ENCODE data around the gene VWA3A.
"Not testable (repeated sequence)": the region's sequence is repeated elsewhere in the genome, so short reads cannot be mapped to it uniquely, and the experiment has no call there.

The VWA3A gene

DNA sequence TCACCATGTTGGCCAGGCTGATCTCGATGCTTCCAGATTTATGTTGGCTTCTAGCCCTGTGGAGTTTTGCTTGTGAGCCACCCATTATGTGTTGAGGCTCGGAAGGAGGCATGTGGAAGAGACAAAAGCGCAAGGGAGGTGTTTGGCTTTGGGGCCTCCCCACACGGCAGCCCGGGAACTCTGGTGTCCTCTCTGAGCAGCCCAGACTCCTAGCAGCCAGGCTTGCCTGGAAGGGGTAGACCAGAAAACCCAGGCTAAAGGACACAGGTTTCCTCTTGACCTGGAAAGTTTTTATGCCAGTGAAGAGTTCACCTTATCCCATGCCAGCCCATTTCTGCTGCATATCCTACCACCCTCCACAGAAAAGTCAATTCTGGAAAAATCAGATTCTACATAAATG lies 91.0 kb downstream of the VWA3A start:
- DNase-seq (ENCODE audit: low spot score): no peak

DNA sequence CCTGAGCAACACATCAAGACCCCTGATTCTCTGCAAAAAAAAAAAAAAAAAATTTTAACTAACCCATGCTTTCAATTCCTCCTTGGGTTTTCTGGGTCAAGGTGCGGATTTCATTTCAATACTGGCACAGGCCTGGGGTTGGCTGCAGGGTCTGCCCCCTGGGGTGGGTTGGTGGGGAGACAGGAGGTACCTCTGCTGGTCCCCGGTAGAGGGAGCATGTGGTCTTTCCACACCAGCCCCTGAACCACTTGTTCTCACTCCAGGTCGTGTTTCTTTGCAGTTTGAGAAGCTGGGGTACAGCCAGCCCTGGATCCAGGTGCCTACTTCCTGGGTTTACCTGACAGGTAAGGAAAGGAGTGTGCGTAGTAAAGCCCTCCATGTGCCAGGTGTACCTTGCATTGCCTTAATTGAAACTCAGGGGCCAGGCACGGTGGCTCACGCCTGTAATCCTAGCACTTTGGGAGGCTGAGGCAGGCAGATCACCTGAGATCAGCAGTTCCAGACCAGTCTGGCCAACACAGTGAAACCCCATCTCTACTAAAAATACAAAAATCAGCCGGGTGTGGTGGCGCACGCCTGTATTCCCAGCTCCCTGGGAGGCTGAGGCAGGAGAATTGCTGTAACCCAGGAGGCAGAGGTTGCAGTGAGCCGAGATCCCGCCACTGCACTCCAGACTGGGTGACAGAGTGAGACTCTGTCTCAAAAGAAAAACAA lies 91.7 kb downstream of the VWA3A start:
- DNase-seq (ENCODE audit: low spot score): no peak

DNA sequence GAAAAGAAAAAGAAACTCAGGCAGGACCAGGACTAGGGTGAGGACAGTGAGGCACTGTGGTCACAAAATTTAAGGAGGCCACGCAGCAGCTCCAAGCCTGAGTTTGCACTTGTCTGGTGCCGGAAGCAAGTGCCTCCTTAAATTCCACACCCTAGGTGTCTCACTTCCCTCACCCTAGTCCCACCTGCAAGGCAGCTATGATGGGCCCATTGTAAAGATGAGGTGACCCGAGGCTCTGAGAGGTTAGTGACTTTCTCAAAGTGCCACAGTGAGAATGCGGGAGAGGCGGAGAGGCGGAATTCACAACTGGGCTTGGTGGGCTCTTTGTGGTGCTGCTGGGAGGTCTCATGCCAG lies 92.3 kb downstream of the VWA3A start:
- no peak for DNase-seq (ENCODE audit: low spot score)

DNA sequence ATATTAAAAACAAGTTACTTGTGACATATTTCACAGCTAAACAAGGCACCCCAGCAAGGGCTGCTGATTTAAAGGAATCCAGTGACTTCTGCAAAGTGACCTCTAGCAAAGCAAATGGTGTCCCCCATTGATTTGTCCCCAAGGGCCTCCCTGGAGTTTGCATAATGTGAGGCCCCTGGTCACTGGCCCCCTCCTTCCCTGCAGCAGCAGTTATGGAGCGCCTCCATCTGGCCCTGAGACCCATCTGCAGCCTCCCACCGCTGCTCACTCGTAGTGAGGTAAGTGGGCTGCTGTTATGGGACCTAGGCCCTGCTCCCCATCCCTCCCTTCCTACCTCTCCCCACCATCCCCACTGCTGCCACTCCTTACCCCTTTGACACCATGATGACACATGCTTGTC lies 94.2 kb downstream of the VWA3A start:
- DNase-seq (ENCODE audit: low spot score): no peak

DNA sequence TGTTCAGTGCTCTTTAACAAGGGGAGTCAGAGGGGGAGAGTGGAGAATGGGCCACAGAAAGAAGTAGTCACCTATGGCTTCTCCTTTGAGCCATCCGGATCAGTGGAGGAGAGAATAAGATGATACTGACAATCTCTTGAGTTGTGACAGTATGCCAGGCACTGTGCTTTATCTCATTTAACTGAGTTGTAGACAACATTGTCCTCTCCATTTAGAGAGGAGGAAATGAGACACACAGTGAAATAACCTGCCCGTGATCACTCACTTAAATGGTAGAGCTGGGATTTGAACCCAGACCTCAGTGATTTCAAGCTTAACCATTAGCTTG lies 95.9 kb downstream of the VWA3A start:
- no peak for DNase-seq (ENCODE audit: low spot score)

DNA sequence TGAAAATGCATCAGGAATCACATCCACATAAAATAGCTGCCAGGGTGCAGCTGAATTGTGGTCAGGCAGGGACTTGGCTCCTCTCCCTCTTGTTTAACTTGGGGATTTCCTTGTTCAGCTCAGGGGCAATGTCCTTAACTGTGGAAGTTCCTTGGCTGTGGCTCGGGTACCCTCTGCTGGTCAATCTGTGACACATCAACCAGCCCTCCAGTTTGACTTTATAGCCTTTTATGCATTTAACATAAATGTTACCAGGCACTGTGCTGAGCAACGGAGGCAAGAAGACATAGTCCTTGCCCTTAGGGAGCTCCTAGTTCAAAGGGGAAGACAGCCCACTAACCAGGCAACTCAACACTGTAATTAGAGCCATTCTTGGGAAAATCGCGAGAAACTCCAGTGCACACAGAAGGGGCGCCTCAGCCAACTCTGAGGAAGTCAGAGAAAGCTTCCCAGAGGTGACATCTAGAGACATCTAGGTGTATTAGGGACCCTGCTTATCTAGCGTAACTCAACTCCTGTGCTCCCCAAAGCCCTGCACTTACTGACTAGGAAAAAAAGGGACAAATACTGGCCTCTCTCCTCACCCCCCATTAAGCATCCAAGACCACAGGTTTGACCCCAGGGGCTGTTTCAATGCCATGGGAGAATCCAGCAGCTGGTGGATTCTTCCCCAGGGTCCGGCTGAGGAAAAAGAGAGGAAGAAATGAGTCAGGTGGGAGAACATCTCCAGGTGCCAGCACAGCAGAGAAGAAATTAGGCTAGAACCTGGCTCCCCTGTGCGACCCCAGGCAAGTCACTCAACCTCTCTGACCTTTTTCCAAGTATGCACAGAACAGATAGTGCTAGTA lies 96.5 kb downstream of the VWA3A start:
- DNase-seq (ENCODE audit: low spot score): peak; percentile 80

DNA sequence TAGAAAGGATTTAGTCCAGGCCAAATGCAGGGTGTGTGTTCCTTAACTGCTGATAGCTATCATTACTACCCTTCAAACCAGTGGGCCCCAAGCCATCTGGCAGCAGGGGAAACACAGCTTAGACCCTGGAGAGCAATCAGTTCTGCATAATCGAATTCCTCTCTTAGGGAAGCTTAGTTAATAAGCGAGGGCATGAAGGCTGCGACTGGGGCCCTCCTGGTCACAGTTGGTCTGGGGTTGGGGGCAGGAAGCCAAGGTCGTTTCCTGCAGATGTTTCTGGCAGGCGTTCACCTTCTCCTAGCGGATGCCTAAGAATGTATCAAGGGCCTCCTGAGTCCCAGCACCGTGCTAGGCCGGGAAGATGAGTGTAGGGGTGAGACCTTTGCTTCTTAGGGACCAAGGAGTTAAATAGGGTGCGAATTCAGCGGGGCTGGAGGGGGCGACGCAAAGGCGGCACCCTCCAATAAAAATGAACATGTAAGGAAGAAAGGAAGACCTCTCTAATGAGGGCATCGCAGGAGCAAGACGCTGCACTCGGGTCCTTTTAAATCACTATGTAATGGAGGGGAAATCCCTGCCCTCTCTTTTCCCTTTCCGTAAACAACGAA lies 97.2 kb downstream of the VWA3A start:
- DNase-seq (ENCODE audit: low spot score): no peak

DNA sequence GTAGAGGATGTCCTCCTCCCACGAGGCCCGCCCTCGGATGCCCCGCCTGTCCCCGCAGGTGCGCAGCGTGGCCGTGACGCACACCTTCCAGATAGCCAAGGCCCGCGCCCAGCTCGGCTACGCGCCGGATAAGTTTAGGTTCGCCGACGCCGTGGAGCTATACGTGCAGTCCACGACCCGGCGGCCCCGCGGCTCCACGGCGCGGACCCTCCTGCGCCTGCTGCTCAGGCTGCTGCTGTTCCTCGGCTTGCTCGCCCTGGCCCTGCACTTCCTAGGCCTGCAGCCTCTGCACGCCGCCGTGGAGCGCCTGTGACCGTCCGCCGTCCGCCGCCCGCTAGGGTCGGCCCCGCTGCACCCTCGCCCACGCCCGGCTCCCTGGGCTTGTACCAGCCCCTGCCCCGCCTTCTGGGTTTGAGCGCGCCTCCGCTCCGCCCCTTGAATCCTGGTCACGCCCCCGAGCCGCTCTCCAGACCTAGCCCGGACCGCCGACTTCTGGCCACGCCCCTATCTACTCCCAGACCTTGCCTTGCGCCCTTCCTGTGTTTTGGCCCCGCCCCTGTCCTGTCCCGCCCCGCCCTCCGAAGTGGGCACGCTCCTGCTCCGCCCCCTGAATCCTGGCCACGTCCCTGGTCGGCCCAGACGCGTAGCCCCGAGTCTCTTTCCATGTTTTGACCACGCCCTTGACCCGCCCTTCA lies 97.9 kb downstream of the VWA3A start:
- DNase-seq (ENCODE audit: low spot score): peak; percentile 89

DNA sequence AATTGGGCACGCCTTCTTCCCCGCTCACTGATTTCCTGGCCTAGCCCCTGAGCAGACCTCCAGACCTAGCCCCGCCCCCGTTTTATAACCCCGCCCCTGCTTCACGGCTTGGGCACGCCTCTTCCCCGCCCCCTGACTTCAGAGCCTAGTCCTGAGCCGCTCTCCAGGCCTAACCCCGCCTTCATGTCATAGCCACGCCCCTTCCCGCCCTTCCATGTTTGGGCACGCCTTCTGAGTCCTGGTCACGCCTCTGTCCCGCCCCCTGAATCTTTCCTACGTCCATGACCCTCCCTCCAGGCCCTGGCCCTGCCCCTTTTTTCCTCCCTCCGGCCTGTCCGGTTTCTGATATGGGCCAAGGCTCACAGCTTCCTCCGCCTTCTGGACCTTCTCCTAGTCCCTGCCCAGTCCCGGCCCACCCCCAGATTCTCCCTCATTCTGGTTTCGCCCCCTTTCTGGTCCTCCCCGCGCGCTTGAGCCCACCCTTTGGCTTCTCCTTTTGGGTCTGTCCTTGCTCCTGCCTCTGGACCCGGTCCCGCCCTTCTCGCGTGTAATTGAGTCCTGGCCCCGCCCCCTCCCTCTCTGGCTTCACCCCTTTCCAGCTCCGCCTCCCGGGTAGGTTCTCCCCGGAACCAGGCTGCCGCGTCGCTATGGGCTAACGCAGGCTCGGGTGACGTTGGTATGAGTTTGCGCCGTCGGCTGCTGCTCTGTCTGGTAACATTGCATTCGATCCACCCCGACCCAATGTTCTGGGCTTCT lies 98.6 kb downstream of the VWA3A start:
- peak; percentile 99 for DNase-seq (ENCODE audit: low spot score)

DNA sequence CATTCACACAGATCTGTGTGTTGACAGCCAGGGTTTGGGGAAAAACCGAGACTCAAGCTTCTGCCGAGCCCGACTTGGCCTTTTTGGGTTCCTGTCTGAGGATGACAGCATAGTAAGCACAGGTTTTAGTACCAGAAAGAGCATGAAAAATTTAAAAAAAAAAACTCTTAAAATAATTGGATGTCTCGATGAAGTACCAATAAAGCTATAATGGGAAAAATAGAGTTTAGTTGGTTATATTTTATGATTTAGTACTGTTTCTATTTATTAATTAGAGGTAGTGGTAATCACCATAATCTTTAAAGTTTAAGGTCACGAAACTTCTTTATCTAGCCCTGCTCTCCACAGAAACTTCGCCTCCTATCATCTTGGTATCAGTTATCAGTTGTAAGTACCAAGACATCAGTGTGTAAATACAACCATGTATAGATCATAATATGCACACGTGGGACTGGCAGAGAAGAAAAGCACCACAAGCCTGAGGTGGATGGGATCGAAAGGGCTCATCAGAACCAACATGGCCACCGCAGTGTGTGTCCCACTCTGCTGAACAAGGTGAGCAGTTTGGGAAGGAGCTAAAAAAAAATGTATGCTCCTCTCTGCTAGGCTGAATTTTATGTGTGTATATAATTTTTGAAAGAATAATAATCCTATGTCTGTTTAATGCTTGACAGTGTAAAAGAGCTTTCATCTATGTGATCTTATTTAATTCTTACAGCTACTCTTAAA lies 99.4 kb downstream of the VWA3A start:
- no peak for DNase-seq (ENCODE audit: low spot score)

DNA sequence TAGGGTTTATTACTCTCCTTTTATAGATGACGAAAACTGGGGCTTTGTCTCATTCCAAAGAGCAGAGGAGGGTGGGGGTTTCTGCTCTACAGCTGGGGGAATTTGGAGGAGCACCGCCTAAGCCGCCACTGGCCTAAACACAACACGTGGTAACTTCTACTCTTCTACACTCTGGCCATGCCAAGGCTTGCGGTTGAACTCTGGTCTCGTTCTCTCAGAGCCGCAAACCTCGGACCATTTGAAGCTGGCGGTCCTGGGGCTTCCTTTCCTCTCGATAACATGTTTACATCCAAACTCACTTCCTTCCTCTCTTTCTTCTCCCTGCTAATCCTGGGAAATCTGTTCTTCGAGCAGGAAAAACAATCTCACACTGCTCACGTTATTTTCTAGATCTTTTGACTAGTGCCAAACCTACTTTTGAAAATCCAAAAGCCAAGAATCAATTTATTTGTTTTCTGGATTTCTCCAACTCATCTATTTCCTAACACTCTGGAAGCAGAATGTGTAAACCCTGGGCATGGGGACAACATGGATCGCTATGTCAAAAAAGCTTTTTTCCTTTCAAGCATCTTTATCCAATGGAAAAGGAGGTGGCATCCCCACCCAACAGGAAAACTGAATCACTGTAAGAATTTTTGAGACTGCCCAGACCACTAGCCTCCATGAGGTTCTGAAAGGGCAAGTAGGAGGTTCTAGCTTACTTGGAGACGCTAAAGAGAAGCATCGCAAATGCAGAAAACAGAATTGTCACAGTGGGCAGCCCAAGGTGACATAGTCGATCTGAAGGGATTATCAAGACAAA lies 100.1 kb downstream of the VWA3A start:
- peak; percentile 79 for DNase-seq (ENCODE audit: low spot score)

DNA sequence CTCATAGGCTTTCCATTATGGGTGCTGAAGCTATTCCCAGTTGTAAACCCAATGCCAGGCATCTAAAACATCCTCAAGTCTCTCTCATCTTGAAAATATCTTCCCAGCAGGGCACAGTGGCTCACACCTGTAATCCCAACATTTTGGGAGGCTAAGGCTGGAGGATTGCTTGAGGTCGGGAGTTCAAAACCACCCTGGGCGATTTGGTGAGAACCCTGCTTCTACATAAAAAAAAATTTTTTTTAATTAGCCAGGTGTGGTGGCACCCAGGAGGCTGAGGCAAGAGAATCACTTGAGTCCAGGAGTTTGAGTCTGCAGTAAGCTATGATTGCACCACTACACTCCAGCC lies 100.7 kb downstream of the VWA3A start:
- DNase-seq (ENCODE audit: low spot score): no peak

DNA sequence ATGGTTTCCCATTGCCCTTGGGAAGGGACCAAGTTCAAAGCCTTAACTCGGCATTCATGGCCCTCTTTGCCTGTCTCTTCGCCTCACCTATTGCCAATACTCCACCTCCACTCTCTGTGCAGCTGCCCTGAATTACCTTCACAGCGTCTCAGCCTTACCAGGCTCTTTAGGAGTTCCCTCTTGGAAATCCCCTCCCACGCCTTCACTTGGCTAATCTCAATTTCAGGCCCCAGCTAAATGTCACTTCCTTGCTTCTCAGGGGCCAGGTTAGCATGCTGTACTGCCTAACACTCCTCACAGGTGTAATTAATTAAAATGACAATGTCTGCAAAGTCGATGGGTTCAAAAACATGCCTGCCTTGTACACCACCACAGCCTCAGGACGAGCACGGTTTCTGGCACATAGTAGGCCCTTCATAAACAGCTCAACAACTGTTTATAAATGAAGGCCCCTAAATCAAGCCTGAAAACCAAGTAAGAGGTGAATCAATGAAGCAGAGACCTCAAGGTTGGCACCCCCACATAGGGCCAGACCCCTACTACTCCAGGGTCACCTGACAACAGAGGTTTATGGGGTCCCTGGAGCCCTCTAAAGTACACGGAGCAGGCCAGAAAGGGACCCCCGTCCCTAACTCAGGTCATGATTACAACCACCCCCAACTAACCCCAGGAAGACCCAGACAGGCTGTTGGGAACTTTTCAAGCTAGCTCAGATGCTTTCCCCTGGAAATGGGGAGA lies 102.5 kb downstream of the VWA3A start:
- no peak for DNase-seq (ENCODE audit: low spot score)

DNA sequence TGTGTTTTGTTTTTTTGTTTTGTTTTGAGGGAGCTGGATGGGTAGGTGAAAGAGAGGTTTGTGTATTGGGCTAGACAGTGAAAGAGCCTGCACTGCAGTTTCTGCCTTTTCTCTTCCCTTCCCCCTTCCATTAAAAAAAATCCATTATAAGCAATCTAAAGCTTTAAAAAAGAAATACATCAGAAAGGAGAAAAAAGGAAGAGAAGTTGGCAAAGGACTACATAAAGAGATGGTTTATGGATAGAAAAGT lies 103.0 kb downstream of the VWA3A start:
- no peak for DNase-seq (ENCODE audit: low spot score)

DNA sequence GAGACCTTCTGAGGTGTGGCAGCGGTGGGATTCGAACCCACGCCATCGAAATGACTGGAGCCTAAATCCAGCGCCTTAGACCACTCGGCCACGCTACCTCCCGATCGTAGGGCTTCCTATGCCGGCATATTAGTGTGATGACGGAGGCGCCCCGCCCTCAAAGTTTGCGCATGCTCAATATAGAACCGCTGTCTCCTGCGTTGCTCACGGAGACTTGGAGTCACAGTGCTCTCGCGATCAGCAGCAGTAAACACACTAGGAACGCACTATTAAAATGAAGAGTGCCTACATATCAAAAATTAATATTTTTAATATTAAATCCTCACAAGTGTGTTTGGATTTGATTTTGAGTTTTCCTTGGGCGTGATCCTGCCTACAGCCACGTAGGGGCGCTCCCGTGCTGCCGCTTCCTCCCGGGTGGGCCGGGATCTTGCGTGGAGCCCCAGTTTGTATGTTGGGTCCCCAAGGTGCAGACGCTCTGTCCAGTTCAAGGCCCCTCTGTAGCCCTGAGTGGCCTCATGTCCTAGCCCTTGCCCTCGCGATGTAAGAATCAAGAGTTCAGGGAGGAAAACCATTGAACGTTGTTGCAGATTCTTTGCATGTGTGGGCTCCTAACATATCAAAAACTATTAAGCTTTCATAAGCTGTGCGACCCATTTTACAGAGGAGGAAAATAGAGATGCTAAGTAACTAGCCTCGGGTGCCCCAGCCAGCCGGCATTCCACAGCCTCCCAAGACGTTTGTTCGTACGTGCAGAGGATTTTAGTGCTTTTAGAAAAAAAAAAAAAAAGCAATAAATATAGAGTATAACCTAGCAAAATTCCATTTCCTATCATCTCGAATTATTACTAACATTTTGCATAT lies 103.6 kb downstream of the VWA3A start:
- peak; percentile 92 for DNase-seq (ENCODE audit: low spot score)

DNA sequence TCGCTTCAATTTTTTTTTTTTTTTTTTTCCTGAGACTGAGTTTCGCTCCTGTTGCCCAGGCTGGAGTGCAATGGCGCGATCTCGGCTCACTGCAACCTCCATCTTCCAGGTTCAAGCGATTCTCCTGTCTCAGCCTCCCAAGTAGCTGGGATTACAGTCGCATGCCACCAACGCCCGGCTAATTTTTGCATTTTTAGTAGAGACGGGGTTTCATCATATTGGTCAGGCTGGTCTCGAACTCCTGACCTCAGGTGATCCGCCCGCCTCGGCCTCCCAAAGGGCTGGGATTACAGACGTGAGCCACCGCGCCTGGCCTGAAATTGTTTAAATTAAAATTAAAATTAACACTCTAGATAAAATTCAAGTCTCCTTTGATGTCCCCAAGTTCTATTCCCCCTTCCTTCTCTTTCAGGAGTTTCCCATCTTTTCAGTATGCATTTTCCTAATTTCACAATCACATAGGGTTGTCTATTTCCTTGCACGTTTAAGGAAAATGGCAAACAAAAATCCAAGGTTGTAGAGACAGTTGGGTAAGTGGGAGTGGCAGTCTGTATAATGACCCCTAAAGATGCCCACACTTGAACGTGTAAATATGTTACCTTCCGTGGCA lies 104.3 kb downstream of the VWA3A start:
- DNase-seq (ENCODE audit: low spot score): not testable (repeated sequence)

DNA sequence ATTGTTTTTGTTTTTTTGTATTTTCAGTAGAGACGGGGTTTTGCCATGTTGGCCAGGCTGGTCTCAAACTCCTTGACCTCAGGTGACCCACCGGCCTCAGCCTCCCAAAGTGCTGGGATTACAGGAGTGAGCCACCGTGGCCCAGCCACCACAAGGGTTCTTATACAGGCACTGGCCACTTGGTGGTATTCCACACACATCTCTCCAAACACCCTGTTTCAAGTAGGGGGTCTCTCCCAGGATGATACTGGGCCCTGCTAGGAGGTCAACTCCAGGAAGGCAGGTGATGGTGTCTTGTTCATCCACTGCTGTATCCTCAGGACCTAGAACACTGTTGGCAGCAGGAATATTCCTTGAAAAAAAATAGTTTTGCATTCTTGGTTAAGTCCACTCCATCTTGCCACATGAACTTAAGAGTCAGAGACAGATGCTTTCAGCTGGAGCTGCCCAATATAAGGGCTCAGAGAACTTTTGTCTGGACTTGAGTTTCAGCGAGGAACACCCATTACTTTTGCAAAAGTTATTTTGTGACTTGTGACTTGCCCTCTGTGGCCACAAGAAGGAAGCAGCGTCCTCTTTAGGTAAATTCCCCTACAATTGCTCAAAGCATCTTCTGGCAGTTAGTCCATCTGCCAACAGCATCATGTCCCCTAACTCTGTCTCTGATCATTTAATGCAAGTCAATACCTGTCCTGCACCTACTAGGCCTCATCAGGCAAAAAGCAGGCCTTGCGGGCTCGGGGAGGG lies 106.4 kb downstream of the VWA3A start:
- DNase-seq (ENCODE audit: low spot score): no peak

DNA sequence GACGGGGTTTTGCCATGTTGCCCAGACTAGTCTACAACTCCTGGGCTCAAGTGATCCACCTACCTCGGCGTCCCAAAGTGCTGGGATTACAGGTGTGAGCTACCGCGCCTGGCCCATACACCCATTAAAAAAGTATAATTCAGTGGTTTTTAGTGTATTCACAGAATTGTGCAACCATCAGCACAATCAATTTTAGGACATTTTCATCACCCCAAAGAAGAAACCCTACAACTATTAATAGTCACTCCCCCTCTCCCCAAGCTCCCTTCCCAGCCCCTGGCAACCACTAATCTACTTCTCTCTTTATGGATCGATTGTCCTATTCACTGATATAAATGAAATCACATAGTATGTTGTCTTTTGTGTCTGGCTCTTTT lies 109.9 kb downstream of the VWA3A start:
- DNase-seq (ENCODE audit: low spot score): no peak
